DOHH2 (cell line): ENCODE measurements around the gene E2F3.
"Not testable (repeated sequence)": the region's sequence is repeated elsewhere in the genome, so short reads cannot be mapped to it uniquely, and the experiment has no call there.

Experiments
- H3F3A ChIP-seq: fragments of 200-600 bp; sonication (generic), shearing (Covaris generic); 2 replicates; pipeline ENCODE4 v1.6.0; 2016; ENCODE audit warnings: antibody characterized with exemption, mild to moderate bottlenecking; ENCODE audit not compliant: control insufficient read depth, insufficient read depth
- H3K27ac ChIP-seq: fragments of 200-600 bp; sonication (generic); 2 replicates; pipeline ENCODE4 v1.5.1; 2014; ENCODE audit warnings: low read depth, mild to moderate bottlenecking, low read length, moderate library complexity
- H3K27me3 ChIP-seq: fragments of 200-600 bp; sonication (generic); 2 replicates; pipeline ENCODE4 v1.6.1; 2014; ENCODE audit warnings: mild to moderate bottlenecking, low read length, mixed read lengths; ENCODE audit not compliant: control insufficient read depth
- H3K36me3 ChIP-seq: fragments of 200-600 bp; sonication (generic); 2 replicates; pipeline ENCODE4 v1.6.1; 2014; ENCODE audit warnings: mild to moderate bottlenecking, low read length, moderate library complexity, mixed read lengths; ENCODE audit not compliant: control insufficient read depth
- H3K4me1 ChIP-seq: fragments of 200-600 bp; sonication (generic); 2 replicates; pipeline ENCODE4 v1.6.1; 2014; ENCODE audit warnings: mild to moderate bottlenecking, low read length, mixed read lengths; ENCODE audit not compliant: control insufficient read depth
- H3K4me2 ChIP-seq: fragments of 200-600 bp; sonication (generic); 2 replicates; pipeline ENCODE4 v1.6.0; 2014; ENCODE audit warnings: mild to moderate bottlenecking, low read length, moderate library complexity
- H3K4me3 ChIP-seq: fragments of 200-600 bp; sonication (generic); 2 replicates; pipeline ENCODE4 v1.5.1; 2014; ENCODE audit warnings: mild to moderate bottlenecking, low read length, mixed read lengths
- H3K79me2 ChIP-seq: fragments of 200-600 bp; sonication (generic); 2 replicates; pipeline ENCODE4 v1.6.1; 2014; ENCODE audit warnings: mild to moderate bottlenecking, low read length, mixed read lengths; ENCODE audit not compliant: control insufficient read depth
- H3K9me2 ChIP-seq: fragments of 200-600 bp; sonication (generic); replicated peaks from 2 replicates; pipeline ENCODE4 v1.6.1; 2014; ENCODE audit warnings: mild to moderate bottlenecking, low read length, mixed read lengths; ENCODE audit not compliant: control insufficient read depth
- H3K9me3 ChIP-seq: fragments of 200-600 bp; sonication (generic); 2 replicates; pipeline ENCODE4 v1.6.1; 2014; ENCODE audit warnings: antibody characterized with exemption, low read length, mixed read lengths; ENCODE audit not compliant: control insufficient read depth, insufficient read depth
- H4K20me1 ChIP-seq: fragments of 200-600 bp; sonication (generic); 2 replicates; pipeline ENCODE4 v1.6.0; 2014; ENCODE audit warnings: low read depth, mild to moderate bottlenecking, antibody characterized with exemption, low read length, moderate library complexity; ENCODE audit not compliant: control insufficient read depth, insufficient read depth
- EZH2phosphoT487 ChIP-seq: fragments of 200-600 bp; sonication (generic); IDR thresholded peaks from 2 replicates; pipeline ENCODE4 v1.6.1; 2017; ENCODE audit warnings: borderline replicate concordance, mild to moderate bottlenecking, antibody characterized with exemption, low read length, moderate library complexity, mixed read lengths
- TF ChIP-seq, protein P1 (sequence below): fragments of 200-600 bp; sonication (generic); IDR thresholded peaks from one replicate; pipeline ENCODE4 v1.5.1; 2014; ENCODE audit warnings: antibody characterized with exemption, mild to moderate bottlenecking, low read depth, low read length; ENCODE audit not compliant: poor library complexity, severe bottlenecking

The E2F3 gene

DNA sequence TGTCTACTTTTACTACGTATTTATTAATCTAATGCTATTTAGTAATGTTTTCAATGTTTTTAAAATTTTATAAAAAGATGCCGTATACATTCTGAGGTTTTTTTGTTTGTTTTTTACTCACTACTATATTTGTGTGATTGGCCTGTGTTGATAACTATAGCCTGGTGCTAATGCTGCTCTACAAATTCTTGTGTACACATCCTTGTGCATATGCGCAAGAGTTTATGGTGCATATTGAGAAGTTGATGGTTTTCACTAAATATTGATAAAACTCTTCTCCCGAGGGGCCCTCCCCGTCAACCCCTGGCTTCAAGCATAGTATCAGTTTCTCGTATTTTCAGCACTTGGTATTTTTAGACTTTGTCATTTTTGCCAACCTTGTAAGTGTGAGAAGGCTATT is 59.9 kb downstream of the E2F3 start:
- Histone ChIP-seq H3K4me3 (no peak overlapping the region), H3F3A (no peaks in the 10 kb centered on the region), H4K20me1 (no peaks in the 10 kb centered on the region; the same call in 1 of the 2 replicates), H3K4me2 (no peak overlapping the region), H3K9me2 (no peaks in the 10 kb centered on the region), H3K9me3 (no peaks in the 10 kb centered on the region), H3K27ac (no peak overlapping the region), H3K27me3 (no peaks in the 10 kb centered on the region), H3K36me3 (peaks cover 54% of the 10 kb centered on the region), H3K4me1 (no peaks in the 10 kb centered on the region), H3K79me2 (peaks cover 91% of the 10 kb centered on the region)
- TF ChIP-seq EZH2phosphoT487, result no peak
- TF ChIP-seq, protein P1, sequence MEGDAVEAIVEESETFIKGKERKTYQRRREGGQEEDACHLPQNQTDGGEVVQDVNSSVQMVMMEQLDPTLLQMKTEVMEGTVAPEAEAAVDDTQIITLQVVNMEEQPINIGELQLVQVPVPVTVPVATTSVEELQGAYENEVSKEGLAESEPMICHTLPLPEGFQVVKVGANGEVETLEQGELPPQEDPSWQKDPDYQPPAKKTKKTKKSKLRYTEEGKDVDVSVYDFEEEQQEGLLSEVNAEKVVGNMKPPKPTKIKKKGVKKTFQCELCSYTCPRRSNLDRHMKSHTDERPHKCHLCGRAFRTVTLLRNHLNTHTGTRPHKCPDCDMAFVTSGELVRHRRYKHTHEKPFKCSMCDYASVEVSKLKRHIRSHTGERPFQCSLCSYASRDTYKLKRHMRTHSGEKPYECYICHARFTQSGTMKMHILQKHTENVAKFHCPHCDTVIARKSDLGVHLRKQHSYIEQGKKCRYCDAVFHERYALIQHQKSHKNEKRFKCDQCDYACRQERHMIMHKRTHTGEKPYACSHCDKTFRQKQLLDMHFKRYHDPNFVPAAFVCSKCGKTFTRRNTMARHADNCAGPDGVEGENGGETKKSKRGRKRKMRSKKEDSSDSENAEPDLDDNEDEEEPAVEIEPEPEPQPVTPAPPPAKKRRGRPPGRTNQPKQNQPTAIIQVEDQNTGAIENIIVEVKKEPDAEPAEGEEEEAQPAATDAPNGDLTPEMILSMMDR, result no peak

DNA sequence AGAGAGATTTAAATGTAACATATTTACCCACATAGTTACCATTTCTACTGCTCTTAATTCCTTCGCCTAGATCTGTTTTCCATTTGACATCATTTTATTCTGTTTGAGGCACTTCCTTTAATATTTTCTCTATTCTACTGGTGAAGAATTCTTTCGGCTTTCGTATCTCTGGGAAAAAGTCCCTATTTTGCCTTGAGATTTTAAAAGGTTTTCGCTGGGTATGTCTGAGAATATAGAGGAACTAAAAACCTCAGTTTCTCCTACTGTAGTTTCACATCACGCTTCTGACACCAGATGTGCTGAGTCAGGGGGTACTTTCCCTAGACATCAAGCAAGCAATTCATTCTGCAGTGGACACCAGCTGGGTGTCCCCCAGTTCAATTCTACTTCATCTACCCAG is 61.7 kb downstream of the E2F3 start:
- 0 out of 2 replicates have a peak, but pooled peaks cover 6% of the 10 kb centered on the region for H4K20me1 ChIP-seq
- no peak overlapping the region for H3K4me3 ChIP-seq
- H3K4me1 ChIP-seq, result no peaks in the 10 kb centered on the region
- peaks cover 55% of the 10 kb centered on the region for H3K36me3 ChIP-seq
- TF ChIP-seq, protein P1, result no peak
- no peak for TF ChIP-seq EZH2phosphoT487
- H3K9me3 ChIP-seq, result no peaks in the 10 kb centered on the region
- no peak overlapping the region for H3K4me2 ChIP-seq
- no peaks in the 10 kb centered on the region for H3K27me3 ChIP-seq
- H3K27ac ChIP-seq, result no peak overlapping the region
- H3K9me2 ChIP-seq, result no peaks in the 10 kb centered on the region
- H3K79me2 ChIP-seq, result peaks cover 92% of the 10 kb centered on the region
- no peaks in the 10 kb centered on the region for H3F3A ChIP-seq

DNA sequence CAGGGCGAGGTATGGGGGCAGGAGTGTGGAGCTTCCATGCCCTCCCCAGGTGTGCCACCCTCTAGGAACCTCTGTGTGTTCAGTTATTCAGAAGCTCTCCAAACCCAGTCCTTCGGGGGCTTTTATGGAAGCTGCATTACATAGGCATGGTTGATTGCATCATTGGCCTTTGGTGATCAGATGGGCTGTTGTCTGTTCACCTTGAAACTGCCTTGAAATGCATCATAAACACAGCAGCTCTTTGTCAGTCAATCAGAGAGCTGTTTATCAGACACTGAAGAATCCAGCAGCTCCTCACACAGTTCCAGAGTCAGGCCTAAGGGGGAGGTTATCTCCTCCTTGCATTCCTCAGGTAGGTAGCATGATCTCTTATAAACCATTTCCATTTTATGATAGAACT is 62.4 kb downstream of the E2F3 start:
- Histone ChIP-seq H3K27ac (no peak overlapping the region), H3K27me3 (no peaks in the 10 kb centered on the region), H3F3A (no peaks in the 10 kb centered on the region), H3K9me3 (no peaks in the 10 kb centered on the region), H3K79me2 (peaks cover 92% of the 10 kb centered on the region), H3K36me3 (peaks cover 55% of the 10 kb centered on the region), H3K4me3 (no peak overlapping the region), H4K20me1 (0 out of 2 replicates have a peak, but pooled peaks cover 6% of the 10 kb centered on the region), H3K9me2 (no peaks in the 10 kb centered on the region), H3K4me1 (no peaks in the 10 kb centered on the region), H3K4me2 (no peak overlapping the region)
- TF ChIP-seq, protein P1, result no peak
- no peak for TF ChIP-seq EZH2phosphoT487

DNA sequence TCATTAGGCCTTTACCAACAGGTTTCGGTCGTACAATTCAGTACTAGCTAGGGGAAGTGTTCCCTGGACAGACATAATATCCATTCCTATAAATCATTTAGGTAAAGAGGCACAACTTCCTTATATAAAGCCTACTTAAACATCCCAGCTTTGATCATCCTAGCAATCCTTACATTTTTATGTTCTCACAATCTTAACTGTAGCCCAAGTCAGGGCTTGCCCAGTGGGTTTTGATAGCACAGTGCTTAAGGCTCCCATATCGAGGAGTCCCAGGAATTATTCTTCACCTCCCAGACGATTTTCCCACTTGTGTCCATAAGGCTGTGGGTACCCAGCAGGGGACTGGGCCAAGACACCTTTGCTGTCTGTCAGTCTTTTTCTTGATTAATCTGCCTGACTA is 63.2 kb downstream of the E2F3 start:
- Histone ChIP-seq H3K4me1 (no peaks in the 10 kb centered on the region), H3K9me2 (no peaks in the 10 kb centered on the region), H3K27me3 (no peaks in the 10 kb centered on the region), H3K4me3 (no peak overlapping the region), H3K9me3 (no peaks in the 10 kb centered on the region), H3K36me3 (peaks cover 62% of the 10 kb centered on the region), H3F3A (no peaks in the 10 kb centered on the region), H3K79me2 (peaks cover 95% of the 10 kb centered on the region), H3K4me2 (no peak overlapping the region), H4K20me1 (0 out of 2 replicates have a peak, but pooled peaks cover 6% of the 10 kb centered on the region), H3K27ac (no peak overlapping the region)
- TF ChIP-seq, protein P1, result no peak
- no peak for TF ChIP-seq EZH2phosphoT487

DNA sequence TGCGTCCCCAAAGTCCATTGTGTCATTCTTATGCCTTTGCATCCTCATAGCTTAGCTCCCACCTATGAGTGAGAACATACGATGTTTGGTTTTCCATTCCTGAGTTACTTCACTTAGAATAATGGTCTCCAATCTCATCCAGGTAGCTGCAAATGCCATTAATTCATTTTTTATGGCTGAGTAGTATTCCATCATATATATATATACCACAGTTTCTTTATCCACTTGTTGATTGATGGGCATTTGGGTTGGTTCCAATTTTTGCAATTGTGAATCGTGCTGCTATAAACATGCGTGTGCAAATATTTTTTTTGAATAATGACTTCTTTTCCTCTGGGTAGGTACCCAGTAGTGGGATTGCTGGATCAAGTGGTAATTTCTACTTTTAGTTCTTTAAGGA is 63.9 kb downstream of the E2F3 start:
- not testable (repeated sequence) for H3K4me1 ChIP-seq, H3K27me3 ChIP-seq, H3K4me3 ChIP-seq, H3K4me2 ChIP-seq, H3K27ac ChIP-seq, H4K20me1 ChIP-seq, H3F3A ChIP-seq, H3K9me2 ChIP-seq, H3K9me3 ChIP-seq
- Histone ChIP-seq H3K79me2 (peaks cover 94% of the 10 kb centered on the region), H3K36me3 (peaks cover 61% of the 10 kb centered on the region)
